H1 (cell line): ENCODE measurements around the gene TAF1B. TPM values are rescaled to one million over a fixed set of nuclear protein-coding genes. Genes with fewer than 3 reads are reported as not detected.

Experiments used
- CBX5 ChIP-seq: fragments of 300-800, 300-1000 bp; sonication (generic); IDR thresholded peaks from 2 replicates; pipeline ENCODE4 v1.7.1; 2016; ENCODE audit warnings: antibody characterized with exemption, low read length, low read depth
- CEBPB ChIP-seq: IDR thresholded peaks from 2 replicates; pipeline ENCODE4 v1.6.1; 2012; ENCODE audit warnings: low read depth, low read length
- NRF1 ChIP-seq: IDR thresholded peaks from 2 replicates; pipeline ENCODE4 v1.6.1; 2011; ENCODE audit warnings: mild to moderate bottlenecking, low read depth, low read length, improper control_type of control experiment
- RFX5 ChIP-seq: IDR thresholded peaks from 2 replicates; pipeline ENCODE4 v1.6.1; 2011; ENCODE audit warnings: low read depth, low read length, improper control_type of control experiment, borderline replicate concordance
- SIX5 ChIP-seq: IDR thresholded peaks from 2 replicates; pipeline ENCODE4 v1.6.1; 2011; ENCODE audit warnings: mild to moderate bottlenecking, low read depth, low read length
- polyA plus RNA-seq, 7 experiments: library from polyadenylated mRNA; depleted of rRNA in 3 of 7; stranded (reverse) in 5 of 7; unstranded in 2 of 7; fragments of >200 nt in 5 of 7; fragments of 200-250 nt in 2 of 7; gene quantifications; 1 replicate in 5 of 7; 2 replicates in 1 of 7; 4 replicates in 1 of 7; pipeline versions ENCODE4 v1.2.1 to v1.2.3, GENCODE V29; 2011 to 2013; ENCODE audit warnings: missing spikeins in 2 of 7, mixed read lengths in 2 of 7
- total RNA-seq: library from RNA; stranded (reverse); fragmentation: NEBNext Ultra II Directional; extraction: Animal tissue kit (Norgen Biotek cat#: 25700); gene quantifications from 2 replicates; pipeline ENCODE4 v1.2.1, GENCODE V29; 2021
- TF ChIP-seq, protein P1 (sequence below), 3 experiments: IDR thresholded peaks; 1 replicate in 2 of 3; 2 replicates in 1 of 3; pipeline versions ENCODE4 v1.5.1 to v1.6.1; 2011; ENCODE audit warnings: low read length in 3 of 3, mild to moderate bottlenecking in 3 of 3, inconsistent platforms in 2 of 3, low read depth in 1 of 3, moderate library complexity in 1 of 3; ENCODE audit not compliant: insufficient read depth in 1 of 3; ENCODE audit errors: control extremely low read depth in 1 of 3
- TF ChIP-seq, protein P2 (sequence below): IDR thresholded peaks from 2 replicates; pipeline ENCODE4 v1.6.1; 2011; ENCODE audit warnings: low read depth, mild to moderate bottlenecking, low read length; ENCODE audit not compliant: insufficient read depth

Gene TAF1B
- total and polyA plus RNA-seq, 2 of the 8 experiments (the other 6 are each of a cell fraction or from before 2014, with no cell fraction given) = 6.6 to 25.2 TPM

DNA sequence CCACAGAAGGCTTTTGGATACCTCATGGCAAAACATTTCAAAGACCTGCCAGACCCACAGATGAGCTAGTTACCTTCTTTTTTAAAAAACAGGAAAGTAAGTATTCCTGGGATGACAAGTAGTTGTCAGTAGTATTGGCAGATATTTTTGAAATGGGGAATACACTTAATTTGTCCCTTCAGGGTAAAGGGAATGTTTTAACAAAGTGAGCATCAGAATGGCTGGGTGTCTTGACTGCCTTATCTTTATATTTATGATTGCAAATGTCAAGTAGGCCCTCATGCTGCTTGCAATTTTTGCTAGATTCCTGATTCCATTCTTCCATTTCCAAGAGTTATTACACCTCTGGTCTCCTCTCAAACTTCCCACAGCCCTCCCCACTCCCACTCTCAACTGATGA lies 4.9 kb upstream of the TAF1B start (continued):
- TF ChIP-seq, protein P1, sequence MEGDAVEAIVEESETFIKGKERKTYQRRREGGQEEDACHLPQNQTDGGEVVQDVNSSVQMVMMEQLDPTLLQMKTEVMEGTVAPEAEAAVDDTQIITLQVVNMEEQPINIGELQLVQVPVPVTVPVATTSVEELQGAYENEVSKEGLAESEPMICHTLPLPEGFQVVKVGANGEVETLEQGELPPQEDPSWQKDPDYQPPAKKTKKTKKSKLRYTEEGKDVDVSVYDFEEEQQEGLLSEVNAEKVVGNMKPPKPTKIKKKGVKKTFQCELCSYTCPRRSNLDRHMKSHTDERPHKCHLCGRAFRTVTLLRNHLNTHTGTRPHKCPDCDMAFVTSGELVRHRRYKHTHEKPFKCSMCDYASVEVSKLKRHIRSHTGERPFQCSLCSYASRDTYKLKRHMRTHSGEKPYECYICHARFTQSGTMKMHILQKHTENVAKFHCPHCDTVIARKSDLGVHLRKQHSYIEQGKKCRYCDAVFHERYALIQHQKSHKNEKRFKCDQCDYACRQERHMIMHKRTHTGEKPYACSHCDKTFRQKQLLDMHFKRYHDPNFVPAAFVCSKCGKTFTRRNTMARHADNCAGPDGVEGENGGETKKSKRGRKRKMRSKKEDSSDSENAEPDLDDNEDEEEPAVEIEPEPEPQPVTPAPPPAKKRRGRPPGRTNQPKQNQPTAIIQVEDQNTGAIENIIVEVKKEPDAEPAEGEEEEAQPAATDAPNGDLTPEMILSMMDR (IDR thresholded peaks at IDR 0.05; ENCODE audit: control extremely low read depth in 1 of 3, insufficient read depth in 1 of 3, low read depth in 1 of 3, low read length in 3 of 3) = no peak
- TF ChIP-seq, protein P2, sequence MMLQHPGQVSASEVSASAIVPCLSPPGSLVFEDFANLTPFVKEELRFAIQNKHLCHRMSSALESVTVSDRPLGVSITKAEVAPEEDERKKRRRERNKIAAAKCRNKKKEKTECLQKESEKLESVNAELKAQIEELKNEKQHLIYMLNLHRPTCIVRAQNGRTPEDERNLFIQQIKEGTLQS = no peak
- no peak for TF ChIP-seq CEBPB
- TF ChIP-seq CBX5 = no peak
- no peak for TF ChIP-seq RFX5
- TF ChIP-seq NRF1 = no peak
- TF ChIP-seq SIX5 = no peak
